CD14-positive monocyte (primary cell): Measurements from ENCODE around the gene BAG3. TPM values are rescaled to one million over a fixed set of nuclear protein-coding genes. Genes with fewer than 3 reads are reported as not detected.

Experiments
- DNase-seq, 3 donors: peaks; one replicate each; pipeline ENCODE4 v3.0.0-alpha.2; 2011 to 2022
- H2AFZ ChIP-seq: 2 replicates; pipeline ENCODE4 v1.6.0; 2012; ENCODE audit warnings: mild to moderate bottlenecking, low read depth, low read length, inconsistent platforms; ENCODE audit not compliant: insufficient read depth, poor library complexity, severe bottlenecking
- H3K27ac ChIP-seq, 2 donors: 1 replicate in 1 of 2; 2 replicates in 1 of 2; pipeline ENCODE4 v1.5.1; 2012 to 2013; ENCODE audit warnings: low read length in 2 of 2, control low read depth in 1 of 2, inconsistent platforms in 1 of 2, low read depth in 1 of 2, mild to moderate bottlenecking in 1 of 2
- H3K27me3 ChIP-seq, 2 donors: one replicate each; pipeline versions ENCODE4 v1.6.0 to v1.6.1; 2011 to 2013; ENCODE audit warnings: low read length in 2 of 2; ENCODE audit not compliant: control insufficient read depth in 2 of 2, insufficient read depth in 2 of 2
- H3K36me3 ChIP-seq, 2 donors: replicated peaks in 1 of 2; 1 replicate in 1 of 2; 2 replicates in 1 of 2; pipeline versions ENCODE4 v1.5.1 to v1.6.1; 2012 to 2013; ENCODE audit warnings: low read length in 2 of 2, control low read depth in 1 of 2, inconsistent platforms in 1 of 2, mild to moderate bottlenecking in 1 of 2; ENCODE audit not compliant: insufficient read depth in 2 of 2, control insufficient read depth in 1 of 2
- H3K4me1 ChIP-seq, 2 donors: 1 replicate in 1 of 2; 2 replicates in 1 of 2; pipeline versions ENCODE4 v1.5.1 to v1.6.1; 2012 to 2013; ENCODE audit warnings: low read length in 2 of 2, control low read depth in 1 of 2, inconsistent platforms in 1 of 2, mild to moderate bottlenecking in 1 of 2, moderate library complexity in 1 of 2; ENCODE audit not compliant: insufficient read depth in 2 of 2, control insufficient read depth in 1 of 2
- H3K4me2 ChIP-seq: replicated peaks from 2 replicates; pipeline ENCODE3; 2012; ENCODE audit warnings: low read length, moderate library complexity, mild to moderate bottlenecking; ENCODE audit not compliant: poor library complexity, severe bottlenecking; ENCODE audit errors: extremely low read depth
- H3K4me3 ChIP-seq, 3 experiments: fragments of 200-600 bp in 1 of 3; sonication (generic) in 1 of 3; replicated peaks in 1 of 3; 1 replicate in 2 of 3; 2 replicates in 1 of 3; pipeline ENCODE4 v1.5.1; 2011 to 2013; ENCODE audit warnings: low read length in 3 of 3, mild to moderate bottlenecking in 3 of 3, control low read depth in 2 of 3, low read depth in 2 of 3, inconsistent platforms in 1 of 3, moderate library complexity in 1 of 3
- H3K79me2 ChIP-seq: 2 replicates; pipeline ENCODE4 v1.6.0; 2012; ENCODE audit warnings: mild to moderate bottlenecking, control low read depth, inconsistent platforms, low read length, moderate library complexity; ENCODE audit not compliant: insufficient read depth
- H3K9ac ChIP-seq: 2 replicates; pipeline ENCODE4 v1.6.0; 2017; ENCODE audit warnings: low read length, mild to moderate bottlenecking; ENCODE audit not compliant: insufficient read depth, poor library complexity, severe bottlenecking
- H3K9me3 ChIP-seq, 2 donors: replicated peaks in 1 of 2; 1 replicate in 1 of 2; 2 replicates in 1 of 2; pipeline versions ENCODE4 v1.5.1 to v1.6.1; 2012 to 2013; ENCODE audit warnings: low read length in 2 of 2, control low read depth in 1 of 2; ENCODE audit not compliant: control insufficient read depth in 1 of 2, insufficient read depth in 1 of 2
- H4K20me1 ChIP-seq: 2 replicates; pipeline ENCODE4 v1.6.0; 2012; ENCODE audit warnings: mild to moderate bottlenecking, low read length, control low read depth, moderate library complexity; ENCODE audit not compliant: insufficient read depth
- H3K27ac Mint-ChIP-seq, 7 donors: one replicate each; pipeline ENCODE4 v1.8.0; 2020; ENCODE audit warnings: mild to moderate bottlenecking in 7 of 7, mixed read lengths in 7 of 7, moderate library complexity in 6 of 7, inconsistent platforms in 2 of 7
- H3K27me3 Mint-ChIP-seq, 3 donors: one replicate each; pipeline ENCODE4 v1.8.0; 2021 to 2022; ENCODE audit warnings: low read depth in 3 of 3, mild to moderate bottlenecking in 3 of 3, mixed read lengths in 3 of 3, moderate library complexity in 3 of 3, inconsistent platforms in 1 of 3
- H3K36me3 Mint-ChIP-seq, 2 donors: one replicate each; pipeline ENCODE4 v1.8.0; 2020; ENCODE audit warnings: mixed read lengths in 2 of 2, inconsistent platforms in 1 of 2, mild to moderate bottlenecking in 1 of 2
- H3K4me1 Mint-ChIP-seq: one replicate; pipeline ENCODE4 v1.8.0; 2020; ENCODE audit warnings: mild to moderate bottlenecking, mixed read lengths
- H3K4me3 Mint-ChIP-seq, 2 donors: one replicate each; pipeline ENCODE4 v1.8.0; 2020; ENCODE audit warnings: mild to moderate bottlenecking in 2 of 2, mixed read lengths in 2 of 2, moderate library complexity in 1 of 2
- H3K9me3 Mint-ChIP-seq, 7 donors: one replicate each; pipeline ENCODE4 v1.8.0; 2020 to 2022; ENCODE audit warnings: mixed read lengths in 7 of 7, mild to moderate bottlenecking in 6 of 7, moderate library complexity in 6 of 7, inconsistent platforms in 2 of 7
- WGBS: methylation state at CpG from one replicate; pipeline ENCODE4 v1.1.5; 2013; ENCODE audit warnings: missing lambda C conversion rate; ENCODE audit not compliant: insufficient coverage; 5-methylcytosine and 5-hydroxymethylcytosine counted together
- intact Hi-C, 2 donors: fragments of 100-400 bp; cut with micrococcal nuclease; formaldehyde crosslinking; loops; one replicate each; pipeline versions ENCODE4 v1.15.0 to v1.15.1; 2023
- polyA plus RNA-seq, 3 donors: library from polyadenylated mRNA; depleted of rRNA in 1 of 3; unstranded in 2 of 3; stranded (reverse) in 1 of 3; fragments of 300-500 nt in 2 of 3; fragments of >200 nt in 1 of 3; fragmentation: Illumina TruSeq in 2 of 3; gene quantifications; 1 replicate in 2 of 3; 2 replicates in 1 of 3; pipeline ENCODE4 v1.2.3, GENCODE V29; 2012 to 2021
- TF ChIP-seq, protein P1 (sequence below): fragments of 200-600 bp; IDR thresholded peaks from one replicate; pipeline ENCODE4 v1.8.0; 2022; ENCODE audit warnings: antibody characterized with exemption, mild to moderate bottlenecking

The BAG3 gene
- polyA plus RNA-seq, 3 donors, result 1.0 to 10.2 (median 2.8) TPM

DNA sequence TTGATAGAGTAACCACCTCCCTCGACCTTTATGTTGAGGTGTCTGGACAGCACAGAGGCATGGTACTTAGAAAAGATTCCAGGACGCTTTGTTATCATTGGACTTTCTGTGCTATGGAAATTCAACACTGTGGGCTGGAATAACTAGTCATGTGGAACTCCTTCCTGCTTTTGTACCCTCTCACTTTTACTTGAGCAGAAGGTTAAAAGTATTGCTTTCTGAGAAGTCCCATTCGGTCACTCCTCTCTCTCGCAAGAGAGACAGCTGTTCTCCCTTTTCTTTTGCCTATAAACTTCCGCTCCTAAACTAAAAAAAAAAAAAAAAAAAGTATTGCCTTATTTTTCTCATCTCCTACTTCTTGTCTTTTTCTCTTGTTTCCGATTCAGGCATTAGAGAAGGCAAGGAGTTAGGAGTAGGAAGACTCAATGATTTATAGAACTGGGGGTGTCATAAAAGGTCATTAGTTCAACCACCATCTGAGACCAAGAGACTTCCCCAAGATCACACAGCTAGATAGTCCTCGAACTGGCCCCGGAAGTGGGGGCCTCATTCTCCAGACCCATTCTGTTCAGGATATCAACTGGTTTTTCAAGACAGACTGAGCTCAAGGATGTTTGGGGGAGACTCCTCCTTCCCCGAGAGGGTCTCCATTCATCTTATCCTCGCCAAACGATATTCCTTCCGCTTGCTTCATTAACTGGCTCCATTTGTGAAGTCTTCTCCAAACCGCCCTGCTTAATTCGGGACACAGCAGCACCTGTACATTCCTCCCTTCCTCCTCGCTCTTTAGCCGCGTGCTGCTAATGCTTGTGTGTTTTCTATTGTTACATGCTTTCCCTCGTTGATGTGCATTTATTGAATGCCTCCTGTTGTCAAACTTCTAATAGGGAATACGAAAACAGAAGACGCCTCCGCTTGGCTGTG, 73.7 kb downstream of the BAG3 start:
- Histone ChIP-seq H2AFZ (peak overlapping the region; percentile 77), H3K36me3 (no peaks in the 10 kb centered on the region), H3K27me3 (no peaks in the 10 kb centered on the region), H3K4me3 (peak overlapping the region; percentile 69 to 84 (median 83)), H3K79me2 (peaks cover 22% of the 10 kb centered on the region), H3K9me3 (no peaks in the 10 kb centered on the region), H3K4me2 (peak overlapping the region; percentile 93), H3K27ac (peak overlapping the region; percentile 90 to 92), H3K4me1 (peaks cover 30 to 35% of the 10 kb centered on the region in 2 donors), H3K9ac (peak overlapping the region; percentile 85), H4K20me1 (no peaks in the 10 kb centered on the region)
- Mint-ChIP-seq H3K27ac (peak overlapping the region; percentile 88 to 98 (median 95)), H3K9me3 (peaks cover 0 to 2% (median 0%) of the 10 kb centered on the region in 7 donors), H3K4me3 (peak overlapping the region; percentile 79 to 87), H3K36me3 (peaks cover 0 to 3% of the 10 kb centered on the region in 2 donors), H3K4me1 (peaks cover 38% of the 10 kb centered on the region), H3K27me3 (peaks cover 0 to 3% (median 2%) of the 10 kb centered on the region in 3 donors)
- intact Hi-C loops, result loop anchor here (1.0 to 2.0 kb wide), 2 partner anchors 26 to 39 kb away; no protein-coding TSS in a partner anchor
- WGBS, result 0% methylated on average over 3 of the region's 21 CpGs
- DNase-seq, result peak; percentile 45 to 49 (median 46)
- TF ChIP-seq, protein P1, sequence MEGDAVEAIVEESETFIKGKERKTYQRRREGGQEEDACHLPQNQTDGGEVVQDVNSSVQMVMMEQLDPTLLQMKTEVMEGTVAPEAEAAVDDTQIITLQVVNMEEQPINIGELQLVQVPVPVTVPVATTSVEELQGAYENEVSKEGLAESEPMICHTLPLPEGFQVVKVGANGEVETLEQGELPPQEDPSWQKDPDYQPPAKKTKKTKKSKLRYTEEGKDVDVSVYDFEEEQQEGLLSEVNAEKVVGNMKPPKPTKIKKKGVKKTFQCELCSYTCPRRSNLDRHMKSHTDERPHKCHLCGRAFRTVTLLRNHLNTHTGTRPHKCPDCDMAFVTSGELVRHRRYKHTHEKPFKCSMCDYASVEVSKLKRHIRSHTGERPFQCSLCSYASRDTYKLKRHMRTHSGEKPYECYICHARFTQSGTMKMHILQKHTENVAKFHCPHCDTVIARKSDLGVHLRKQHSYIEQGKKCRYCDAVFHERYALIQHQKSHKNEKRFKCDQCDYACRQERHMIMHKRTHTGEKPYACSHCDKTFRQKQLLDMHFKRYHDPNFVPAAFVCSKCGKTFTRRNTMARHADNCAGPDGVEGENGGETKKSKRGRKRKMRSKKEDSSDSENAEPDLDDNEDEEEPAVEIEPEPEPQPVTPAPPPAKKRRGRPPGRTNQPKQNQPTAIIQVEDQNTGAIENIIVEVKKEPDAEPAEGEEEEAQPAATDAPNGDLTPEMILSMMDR, result no peak

DNA sequence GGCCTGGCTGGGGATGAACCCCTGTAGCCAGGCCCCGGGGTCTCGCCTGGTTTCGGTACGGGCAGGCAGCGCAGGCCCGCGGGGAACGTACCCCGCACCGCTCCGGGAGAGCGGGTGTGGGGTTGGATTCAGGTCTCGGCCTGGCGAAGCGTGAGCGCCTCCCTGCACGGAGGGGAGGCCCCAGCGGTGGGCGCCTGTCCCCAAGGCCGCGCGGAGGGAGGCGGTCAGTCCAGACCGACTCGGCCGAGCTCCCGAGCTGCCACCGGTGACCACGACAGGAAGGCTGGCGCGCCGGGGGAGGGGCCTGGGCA, 74.3 kb downstream of the BAG3 start:
- Histone ChIP-seq H3K4me3 (peak overlapping the region; percentile 69 to 84 (median 83)), H4K20me1 (no peaks in the 10 kb centered on the region), H3K27ac (peak overlapping the region; percentile 90 to 92), H3K79me2 (peaks cover 22% of the 10 kb centered on the region), H3K27me3 (no peaks in the 10 kb centered on the region), H3K9ac (peak overlapping the region; percentile 85), H3K36me3 (no peaks in the 10 kb centered on the region), H2AFZ (peak overlapping the region; percentile 77), H3K9me3 (no peaks in the 10 kb centered on the region), H3K4me2 (peak overlapping the region; percentile 93), H3K4me1 (peaks cover 30 to 35% of the 10 kb centered on the region in 2 donors)
- peak overlapping the region; percentile 88 to 98 (median 95) for H3K27ac Mint-ChIP-seq
- intact Hi-C loops, result loop anchor here in 1 of 2 donors (2.0 kb wide), 1 partner anchor 27 kb away; no protein-coding TSS in a partner anchor
- DNase-seq, result no peak
- peak overlapping the region; percentile 79 to 87 for H3K4me3 Mint-ChIP-seq
- H3K9me3 Mint-ChIP-seq, result peaks cover 0 to 2% (median 0%) of the 10 kb centered on the region in 7 donors
- TF ChIP-seq, protein P1, result no peak
- peaks cover 38% of the 10 kb centered on the region for H3K4me1 Mint-ChIP-seq
- WGBS, result under 1% methylated on average over 32 of the region's 32 CpGs
- peaks cover 3% of the 10 kb centered on the region in 2 donors for H3K36me3 Mint-ChIP-seq
- H3K27me3 Mint-ChIP-seq, result peaks cover 0 to 3% (median 2%) of the 10 kb centered on the region in 3 donors
